ENCODE results near the gene NUAK2. TPM values are rescaled to one million over a fixed set of nuclear protein-coding genes. Genes with fewer than 3 reads are reported as not detected.

Gene NUAK2
- total and polyA plus RNA-seq, 2 of the 4 experiments (the other 2 are of a cell fraction) = 7.2 to 17.6 TPM

DNA sequence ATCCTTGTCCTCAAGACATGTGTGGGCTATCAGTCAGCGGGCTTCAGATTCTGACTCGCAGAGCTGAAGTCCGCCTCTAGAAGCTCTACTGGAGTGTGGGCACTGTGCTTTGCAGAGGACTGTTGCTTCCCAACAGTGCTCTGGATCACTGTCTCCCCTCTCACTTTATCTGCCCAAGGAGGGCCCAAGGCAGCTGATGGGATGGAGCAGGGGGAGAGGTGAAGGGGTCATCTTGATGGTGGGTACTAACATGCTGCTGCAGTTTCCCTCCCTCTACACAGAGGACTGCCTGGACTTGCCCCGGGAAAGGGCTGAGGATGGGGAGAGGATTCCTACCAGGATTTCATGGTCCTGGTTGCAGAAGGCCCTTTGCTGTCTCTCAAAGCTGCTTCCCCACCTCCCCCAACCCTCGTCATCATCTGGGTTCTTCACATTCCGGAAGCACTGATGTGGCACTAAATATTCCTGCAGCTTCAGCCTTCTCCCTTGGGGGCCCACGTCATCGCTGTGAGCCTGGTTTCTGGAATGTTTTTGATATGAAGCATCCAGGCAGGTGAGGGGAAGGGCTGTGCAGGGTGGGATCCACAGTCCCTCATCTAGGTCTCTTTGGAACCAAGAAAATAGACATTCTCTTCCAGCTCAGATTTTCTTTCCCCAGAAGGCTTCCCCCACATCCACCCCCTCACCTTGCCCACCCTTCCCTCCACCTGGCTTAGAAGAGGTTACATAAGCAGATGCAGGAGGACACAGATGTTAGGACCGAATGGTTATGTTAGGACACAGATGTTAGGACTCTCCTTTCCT, 23.2 kb downstream of the NUAK2 start:
- Histone ChIP-seq H4K5ac (ENCODE audit: low read depth, low read length) (peak overlapping the region; percentile 96), H3K56ac (ENCODE audit: extremely low read depth, insufficient read depth, low read length) (peak overlapping the region; percentile 97), H3K4ac (ENCODE audit: low read depth, low read length) (peak overlapping the region; percentile 100), H4K91ac (ENCODE audit: insufficient read depth, low read depth, low read length) (peak overlapping the region; percentile 100), H3K23ac (ENCODE audit: low read depth, low read length) (peak overlapping the region; percentile 99), H3K18ac (ENCODE audit: low read depth, low read length) (peak overlapping the region; percentile 99), H3K14ac (replicated peaks; ENCODE audit: low read depth, low read length) (peak overlapping the region; percentile 99), H2BK20ac (ENCODE audit: low read depth, low read length) (peak overlapping the region; percentile 99), H2BK120ac (ENCODE audit: low read depth, low read length) (peak overlapping the region; percentile 100), H3K9ac (ENCODE audit: low read depth, low read length) (peak overlapping the region; percentile 74), H3K4me3 (ENCODE audit: insufficient read depth, low read depth, low read length) (no peak overlapping the region), H3K4me1 (ENCODE audit: control insufficient read depth, insufficient read depth, low read length) (peaks cover 46% of the 10 kb centered on the region), H4K8ac (ENCODE audit: low read depth in 2 of 2, low read length in 2 of 2) (peak overlapping the region; percentile 97 to 99), H2AK9ac (replicated peaks; ENCODE audit: low read depth, low read length, poor library complexity) (peak overlapping the region; percentile 92), H2BK5ac (ENCODE audit: low read depth, low read length, poor library complexity, severe bottlenecking) (peak overlapping the region; percentile 97), H3K9me3 (ENCODE audit: control insufficient read depth, insufficient read depth, low read length) (no peaks in the 10 kb centered on the region), H3K9me1 (ENCODE audit: insufficient read depth, low read length) (peaks cover 29% of the 10 kb centered on the region), H3K36me3 (ENCODE audit: control insufficient read depth, insufficient read depth, low read length) (peaks cover 14% of the 10 kb centered on the region), H3K27me3 (ENCODE audit: control insufficient read depth, insufficient read depth, low read length) (no peaks in the 10 kb centered on the region), H2BK15ac (ENCODE audit: low read depth, low read length) (peak overlapping the region; percentile 92), H4K20me1 (ENCODE audit: insufficient read depth, low read length) (no peaks in the 10 kb centered on the region), H2AK5ac (ENCODE audit: low read depth, low read length) (peak overlapping the region; percentile 100), H2AFZ (replicated peaks; ENCODE audit: low read length, poor library complexity) (peak overlapping the region; percentile 51), H3K79me1 (ENCODE audit: low read depth in 1 of 2, low read length in 2 of 2) (peaks cover 26 to 70% of the 10 kb centered on the region in 2 experiments), H3K4me2 (ENCODE audit: low read depth, low read length) (peak overlapping the region; percentile 11), H3K27ac (ENCODE audit: insufficient read depth, low read length) (peak overlapping the region; percentile 93)
- in situ Hi-C loops (cut with MboI; ENCODE audit: low sequenced_read_pairs) (no loop called here), dilution Hi-C loops (cut with HindIII; ENCODE audit: low sequenced_read_pairs, unreplicated experiment) (no loop called here), intact Hi-C loops (cut with micrococcal nuclease) (no loop called here)
- no CpG with 5 or more reads among the region's 9 CpGs for WGBS, 2 experiments (ENCODE audit: extremely low coverage in 2 of 2, insufficient read length in 1 of 2)
- ChIA-PET POLR2A (ENCODE audit: unreplicated experiment) (interaction anchor here (0.6 to 0.8 kb wide), 2 partner anchors 12 to 15 kb away, joined by 3 read pairs; no protein-coding TSS in a partner anchor), CTCF (interaction anchor here (0.8 to 2.5 kb wide), 3 partner anchors 14 to 26 kb away, joined by 3 to 11 read pairs (median 3); no protein-coding TSS in a partner anchor)
- DNase-seq (peak; percentile 99), ATAC-seq (ENCODE audit: low read depth) (peak; percentile 54)
- BruUV-seq (replicated peaks) = no TSS peak
- TF ChIP-seq MAFK (IDR thresholded peaks at IDR 0.05; ENCODE audit: low read depth, low read length) = peak; percentile 61; the same call in 1 of the 2 replicates
- TF ChIP-seq NFE2L2 (IDR thresholded peaks at IDR 0.05; ENCODE audit: low read depth, low read length) = peak; percentile 66; the same call in 1 of the 2 replicates
- TF ChIP-seq SMC3 (IDR thresholded peaks at IDR 0.05; ENCODE audit: low read depth, low read length) = no peak
- TF ChIP-seq RAD21 (IDR thresholded peaks at IDR 0.05; ENCODE audit: low read length) = 0 out of 2 replicates have a peak, but pooled peaks have one; percentile 25
- TF ChIP-seq, protein P1, sequence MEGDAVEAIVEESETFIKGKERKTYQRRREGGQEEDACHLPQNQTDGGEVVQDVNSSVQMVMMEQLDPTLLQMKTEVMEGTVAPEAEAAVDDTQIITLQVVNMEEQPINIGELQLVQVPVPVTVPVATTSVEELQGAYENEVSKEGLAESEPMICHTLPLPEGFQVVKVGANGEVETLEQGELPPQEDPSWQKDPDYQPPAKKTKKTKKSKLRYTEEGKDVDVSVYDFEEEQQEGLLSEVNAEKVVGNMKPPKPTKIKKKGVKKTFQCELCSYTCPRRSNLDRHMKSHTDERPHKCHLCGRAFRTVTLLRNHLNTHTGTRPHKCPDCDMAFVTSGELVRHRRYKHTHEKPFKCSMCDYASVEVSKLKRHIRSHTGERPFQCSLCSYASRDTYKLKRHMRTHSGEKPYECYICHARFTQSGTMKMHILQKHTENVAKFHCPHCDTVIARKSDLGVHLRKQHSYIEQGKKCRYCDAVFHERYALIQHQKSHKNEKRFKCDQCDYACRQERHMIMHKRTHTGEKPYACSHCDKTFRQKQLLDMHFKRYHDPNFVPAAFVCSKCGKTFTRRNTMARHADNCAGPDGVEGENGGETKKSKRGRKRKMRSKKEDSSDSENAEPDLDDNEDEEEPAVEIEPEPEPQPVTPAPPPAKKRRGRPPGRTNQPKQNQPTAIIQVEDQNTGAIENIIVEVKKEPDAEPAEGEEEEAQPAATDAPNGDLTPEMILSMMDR (conservative IDR thresholded peaks at IDR 0.05; ENCODE audit: low read depth, low read length) = no peak
- no peak for TF ChIP-seq MXI1 (IDR thresholded peaks at IDR 0.05; ENCODE audit: borderline replicate concordance, low read depth, low read length)
- TF ChIP-seq BHLHE40 (IDR thresholded peaks at IDR 0.05; ENCODE audit: low read depth, low read length) = peak; percentile 52
- no peak for TF ChIP-seq RFX5 (IDR thresholded peaks at IDR 0.05; ENCODE audit: low read depth, low read length)
- TF ChIP-seq FOS (IDR thresholded peaks at IDR 0.05; ENCODE audit: low read depth, low read length) = peak; percentile 91
- TF ChIP-seq, protein P2, sequence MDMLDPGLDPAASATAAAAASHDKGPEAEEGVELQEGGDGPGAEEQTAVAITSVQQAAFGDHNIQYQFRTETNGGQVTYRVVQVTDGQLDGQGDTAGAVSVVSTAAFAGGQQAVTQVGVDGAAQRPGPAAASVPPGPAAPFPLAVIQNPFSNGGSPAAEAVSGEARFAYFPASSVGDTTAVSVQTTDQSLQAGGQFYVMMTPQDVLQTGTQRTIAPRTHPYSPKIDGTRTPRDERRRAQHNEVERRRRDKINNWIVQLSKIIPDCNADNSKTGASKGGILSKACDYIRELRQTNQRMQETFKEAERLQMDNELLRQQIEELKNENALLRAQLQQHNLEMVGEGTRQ (IDR thresholded peaks at IDR 0.05; ENCODE audit: low read depth, low read length) = no peak
- no peak for TF ChIP-seq RCOR1 (IDR thresholded peaks at IDR 0.05; ENCODE audit: insufficient replicate concordance, low read length)
- TF ChIP-seq CEBPB (IDR thresholded peaks at IDR 0.05; ENCODE audit: low read depth, low read length) = peak; percentile 48; the same call in 1 of the 2 replicates
- peak; percentile 69; the same call in 1 of the 2 replicates for TF ChIP-seq MAZ (IDR thresholded peaks at IDR 0.05; ENCODE audit: borderline replicate concordance, low read depth, low read length)
